Liver (tissue), 9 donors: ENCODE results near the gene WWOX. TPM values are rescaled to one million over a fixed set of nuclear protein-coding genes. Genes with fewer than 3 reads are reported as not detected.

Source experiments
- DNase-seq: peaks from one replicate; pipeline ENCODE4 v3.0.0-alpha.2; 2017; ENCODE audit warnings: low spot score
- H3K27ac ChIP-seq, 2 donors: one replicate each; pipeline ENCODE4 v1.7.0; 2013; ENCODE audit warnings: inconsistent platforms in 2 of 2, low read length in 2 of 2, control low read depth in 1 of 2, low read depth in 1 of 2, mild to moderate bottlenecking in 1 of 2
- H3K27me3 ChIP-seq, 4 donors: one replicate each; pipeline versions ENCODE4 v1.6.1 to v1.7.0; 2013; ENCODE audit warnings: low read length in 3 of 4, inconsistent platforms in 1 of 4, mild to moderate bottlenecking in 1 of 4, moderate library complexity in 1 of 4; ENCODE audit not compliant: control insufficient read depth in 4 of 4, insufficient read depth in 4 of 4
- H3K36me3 ChIP-seq, 4 donors: one replicate each; pipeline versions ENCODE4 v1.6.1 to v1.7.0; 2013; ENCODE audit warnings: low read length in 3 of 4, mild to moderate bottlenecking in 3 of 4, low read depth in 1 of 4, moderate library complexity in 1 of 4; ENCODE audit not compliant: control insufficient read depth in 4 of 4, insufficient read depth in 3 of 4
- H3K4me1 ChIP-seq, 4 donors: one replicate each; pipeline versions ENCODE4 v1.6.1 to v1.7.0; 2013; ENCODE audit warnings: low read length in 3 of 4, mild to moderate bottlenecking in 3 of 4, moderate library complexity in 1 of 4; ENCODE audit not compliant: control insufficient read depth in 4 of 4, insufficient read depth in 4 of 4
- H3K4me3 ChIP-seq, 3 donors: one replicate each; pipeline versions ENCODE4 v1.6.1 to v1.7.0; 2013; ENCODE audit warnings: low read length in 3 of 3, control low read depth in 1 of 3, low read depth in 1 of 3, mild to moderate bottlenecking in 1 of 3
- H3K9ac ChIP-seq, 2 donors: one replicate each; pipeline ENCODE4 v1.7.0; 2013; ENCODE audit warnings: low read length in 2 of 2, mild to moderate bottlenecking in 2 of 2, moderate library complexity in 2 of 2, control low read depth in 1 of 2, low read depth in 1 of 2
- H3K9me3 ChIP-seq, 4 donors: one replicate each; pipeline versions ENCODE4 v1.6.1 to v1.7.0; 2013; ENCODE audit warnings: low read length in 3 of 4; ENCODE audit not compliant: control insufficient read depth in 4 of 4
- CTCF ChIP-seq: fragments of 150-350 bp; IDR thresholded peaks from 2 replicates; pipeline ENCODE4 v1.5.1; 2017; ENCODE audit warnings: improper control_type of control experiment, low read depth, low read length; ENCODE audit not compliant: missing input control
- EGR1 ChIP-seq, 2 donors: IDR thresholded peaks; 2 replicates each; pipeline ENCODE4 v1.6.1; 2016 to 2018; ENCODE audit warnings: antibody characterized with exemption in 2 of 2, low read depth in 2 of 2
- FOXA1 ChIP-seq: IDR thresholded peaks from 2 replicates; pipeline ENCODE4 v1.6.1; 2016; ENCODE audit warnings: antibody characterized with exemption
- FOXA2 ChIP-seq: IDR thresholded peaks from 2 replicates; pipeline ENCODE4 v1.6.1; 2016; ENCODE audit warnings: antibody characterized with exemption
- GABPA ChIP-seq, 2 donors: IDR thresholded peaks in 1 of 2; conservative IDR thresholded peaks in 1 of 2; 2 replicates each; pipeline ENCODE4 v1.6.1; 2016; ENCODE audit warnings: antibody characterized with exemption in 2 of 2, mild to moderate bottlenecking in 1 of 2, moderate library complexity in 1 of 2
- HNF4A ChIP-seq, 2 donors: conservative IDR thresholded peaks; 2 replicates each; pipeline ENCODE4 v1.6.1; 2016; ENCODE audit warnings: antibody characterized with exemption in 2 of 2, mild to moderate bottlenecking in 2 of 2
- HNF4G ChIP-seq: IDR thresholded peaks from 2 replicates; pipeline ENCODE4 v1.6.1; 2016; ENCODE audit warnings: antibody characterized with exemption
- JUND ChIP-seq, 2 donors: IDR thresholded peaks; 2 replicates each; pipeline ENCODE4 v1.6.1; 2016; ENCODE audit warnings: antibody characterized with exemption in 2 of 2
- NR2F2 ChIP-seq: IDR thresholded peaks from 2 replicates; pipeline ENCODE4 v1.6.1; 2016; ENCODE audit warnings: antibody characterized with exemption
- RAD21 ChIP-seq, 2 donors: IDR thresholded peaks; 2 replicates each; pipeline ENCODE4 v1.6.1; 2016; ENCODE audit warnings: antibody characterized with exemption in 2 of 2, mild to moderate bottlenecking in 2 of 2
- REST ChIP-seq: IDR thresholded peaks from 2 replicates; pipeline ENCODE4 v1.6.1; 2016; ENCODE audit warnings: antibody characterized with exemption, mild to moderate bottlenecking
- RXRA ChIP-seq, 2 donors: IDR thresholded peaks; 2 replicates each; pipeline ENCODE4 v1.6.1; 2017 to 2018; ENCODE audit warnings: antibody characterized with exemption in 2 of 2, mild to moderate bottlenecking in 1 of 2
- SP1 ChIP-seq: IDR thresholded peaks from 2 replicates; pipeline ENCODE4 v1.6.1; 2018; ENCODE audit warnings: antibody characterized with exemption, mild to moderate bottlenecking
- TAF1 ChIP-seq: conservative IDR thresholded peaks from 2 replicates; pipeline ENCODE4 v1.6.1; 2016; ENCODE audit warnings: antibody characterized with exemption, mild to moderate bottlenecking
- YY1 ChIP-seq: IDR thresholded peaks from 2 replicates; pipeline ENCODE4 v1.6.1; 2016; ENCODE audit warnings: antibody characterized with exemption, mild to moderate bottlenecking
- WGBS: extraction: QIAGEN DNeasy Blood & Tissue Kit; methylation state at CpG from one replicate; pipeline ENCODE4 v1.1.7; 2013; 5-methylcytosine and 5-hydroxymethylcytosine counted together
- polyA plus RNA-seq, 2 donors: library from polyadenylated mRNA; stranded (reverse) in 1 of 2; unstranded in 1 of 2; fragments of 200-250 nt in 1 of 2; fragments of >200 nt in 1 of 2; fragmentation: Nextera tagmentation in 1 of 2; extraction: Ambion mirVana in 1 of 2; gene quantifications; one replicate each; pipeline versions ENCODE4 v1.2.1 to v1.2.3, GENCODE V29; 2013 to 2015
- total RNA-seq, 2 donors: library from RNA; depleted of rRNA; stranded (reverse); fragments of >200 nt; gene quantifications; one replicate each; pipeline ENCODE4 v1.2.3, GENCODE V29; 2014
- TF ChIP-seq, protein P1 (sequence below): IDR thresholded peaks from 2 replicates; pipeline ENCODE4 v1.6.1; 2016; ENCODE audit warnings: antibody characterized with exemption
- TF ChIP-seq, protein P2 (sequence below): IDR thresholded peaks from 2 replicates; pipeline ENCODE4 v1.6.1; 2016; ENCODE audit warnings: antibody characterized with exemption
- TF ChIP-seq, protein P3 (sequence below): IDR thresholded peaks from 2 replicates; pipeline ENCODE4 v1.6.1; 2016; ENCODE audit warnings: antibody characterized with exemption
- donor health status: healthy.
- donor health status: healthy.
- donor health status: healthy.
- donor health status: healthy.
- donor health status: healthy.

WWOX gene
- total and polyA plus RNA-seq, 4 donors, result 9.8 to 46.0 (median 15.3) TPM

- H3K27me3 ChIP-seq, result no peaks in the 10 kb centered on the region
- 86% methylated on average over 16 of the region's 16 CpGs for WGBS
- no peaks in the 10 kb centered on the region for H3K36me3 ChIP-seq
- peaks cover 0 to 2% (median 0%) of the 10 kb centered on the region in 4 donors for H3K4me1 ChIP-seq
- H3K27ac ChIP-seq, result no peak overlapping the region
- TF ChIP-seq GABPA (IDR thresholded peaks at IDR 0.05 in 1 of 2, conservative IDR thresholded peaks at IDR 0.05 in 1 of 2), result no peak
- no peak for TF ChIP-seq REST
- TF ChIP-seq FOXA1, result no peak
- TF ChIP-seq SP1, result no peak
- TF ChIP-seq HNF4A (conservative IDR thresholded peaks at IDR 0.05), result no peak
- TF ChIP-seq FOXA2, result no peak
- no peak for TF ChIP-seq EGR1 (IDR thresholded peaks at IDR 0.05; ENCODE audit: low read depth in 2 of 2)
- TF ChIP-seq, protein P1, sequence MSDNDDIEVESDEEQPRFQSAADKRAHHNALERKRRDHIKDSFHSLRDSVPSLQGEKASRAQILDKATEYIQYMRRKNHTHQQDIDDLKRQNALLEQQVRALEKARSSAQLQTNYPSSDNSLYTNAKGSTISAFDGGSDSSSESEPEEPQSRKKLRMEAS, result no peak
- no peak for TF ChIP-seq TAF1
- TF ChIP-seq JUND (IDR thresholded peaks at IDR 0.05), result no peak
- TF ChIP-seq, protein P2, sequence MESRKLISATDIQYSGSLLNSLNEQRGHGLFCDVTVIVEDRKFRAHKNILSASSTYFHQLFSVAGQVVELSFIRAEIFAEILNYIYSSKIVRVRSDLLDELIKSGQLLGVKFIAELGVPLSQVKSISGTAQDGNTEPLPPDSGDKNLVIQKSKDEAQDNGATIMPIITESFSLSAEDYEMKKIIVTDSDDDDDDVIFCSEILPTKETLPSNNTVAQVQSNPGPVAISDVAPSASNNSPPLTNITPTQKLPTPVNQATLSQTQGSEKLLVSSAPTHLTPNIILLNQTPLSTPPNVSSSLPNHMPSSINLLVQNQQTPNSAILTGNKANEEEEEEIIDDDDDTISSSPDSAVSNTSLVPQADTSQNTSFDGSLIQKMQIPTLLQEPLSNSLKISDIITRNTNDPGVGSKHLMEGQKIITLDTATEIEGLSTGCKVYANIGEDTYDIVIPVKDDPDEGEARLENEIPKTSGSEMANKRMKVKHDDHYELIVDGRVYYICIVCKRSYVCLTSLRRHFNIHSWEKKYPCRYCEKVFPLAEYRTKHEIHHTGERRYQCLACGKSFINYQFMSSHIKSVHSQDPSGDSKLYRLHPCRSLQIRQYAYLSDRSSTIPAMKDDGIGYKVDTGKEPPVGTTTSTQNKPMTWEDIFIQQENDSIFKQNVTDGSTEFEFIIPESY, result no peak
- TF ChIP-seq HNF4G, result no peak
- TF ChIP-seq CTCF, result no peak
- no peak for TF ChIP-seq NR2F2
- no peak for TF ChIP-seq YY1
- TF ChIP-seq, protein P3, sequence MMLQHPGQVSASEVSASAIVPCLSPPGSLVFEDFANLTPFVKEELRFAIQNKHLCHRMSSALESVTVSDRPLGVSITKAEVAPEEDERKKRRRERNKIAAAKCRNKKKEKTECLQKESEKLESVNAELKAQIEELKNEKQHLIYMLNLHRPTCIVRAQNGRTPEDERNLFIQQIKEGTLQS, result no peak
- TF ChIP-seq RXRA (IDR thresholded peaks at IDR 0.05), result no peak
- no peak for TF ChIP-seq RAD21 (IDR thresholded peaks at IDR 0.05)
- H3K4me3 ChIP-seq, result no peak overlapping the region
- no peak overlapping the region for H3K9ac ChIP-seq
- no peaks in the 10 kb centered on the region for H3K9me3 ChIP-seq
- DNase-seq, result no peak
Measured at GRCh38 chr16:78552106-78552675, 452.7 kb downstream of the WWOX start.
